GM18867 (cell line): ENCODE results near the gene LAMA4.

ENCODE experiments used
- ATAC-seq: cut with Tn5 transposase; IDR thresholded peaks from one replicate; pipeline ENCODE4 v1.9.1; 2021; ENCODE audit warnings: mild to moderate bottlenecking, moderate library complexity; ENCODE audit not compliant: unreplicated experiment

The LAMA4 gene

GRCh38 chr6:112279031-112279935 is 24.9 kb upstream of the LAMA4 start:
- no peak for ATAC-seq

- ATAC-seq, result no peak
Measured at GRCh38 chr6:112275365-112275764, 21.0 kb upstream of the LAMA4 start.

- no peak for ATAC-seq
Measured at GRCh38 chr6:112274774-112275173, 20.4 kb upstream of the LAMA4 start.

- ATAC-seq, result no peak
Measured at GRCh38 chr6:112272799-112273198, 18.4 kb upstream of the LAMA4 start.

- no peak for ATAC-seq
Measured at GRCh38 chr6:112270756-112271155, 16.4 kb upstream of the LAMA4 start.

GRCh38 chr6:112269979-112270566 is 15.7 kb upstream of the LAMA4 start:
- no peak for ATAC-seq

GRCh38 chr6:112269114-112269513 is 14.7 kb upstream of the LAMA4 start:
- no peak for ATAC-seq

GRCh38 chr6:112268654-112269053 is 14.3 kb upstream of the LAMA4 start:
- ATAC-seq, result no peak

GRCh38 chr6:112268019-112268418 is 13.7 kb upstream of the LAMA4 start:
- ATAC-seq, result no peak

GRCh38 chr6:112266331-112266730 is 12.0 kb upstream of the LAMA4 start:
- no peak for ATAC-seq

- ATAC-seq, result no peak
Measured at GRCh38 chr6:112259337-112259675, 4.9 kb upstream of the LAMA4 start.

- ATAC-seq, result no peak
Measured at GRCh38 chr6:112258642-112259336, 4.4 kb upstream of the LAMA4 start.

GRCh38 chr6:112257178-112257855 is 3.0 kb upstream of the LAMA4 start:
- no peak for ATAC-seq

GRCh38 chr6:112254921-112255320 is 554 bp upstream of the LAMA4 start:
- no peak for ATAC-seq

GRCh38 chr6:112253498-112253840 is 898 bp downstream of the LAMA4 start:
- ATAC-seq, result no peak

GRCh38 chr6:112252571-112253497 is 1.5 kb downstream of the LAMA4 start:
- no peak for ATAC-seq

GRCh38 chr6:112251171-112251875 is 3.0 kb downstream of the LAMA4 start:
- no peak for ATAC-seq

GRCh38 chr6:112249489-112249888 is 4.9 kb downstream of the LAMA4 start:
- no peak for ATAC-seq

- ATAC-seq, result no peak
Measured at GRCh38 chr6:112247275-112247674, 7.1 kb downstream of the LAMA4 start.
